ENCODE results near the gene RABGEF1.

GRCh38 chr7:66847879-66848790, 107.6 kb downstream of the RABGEF1 start:
- TF ChIP-seq, protein P1, sequence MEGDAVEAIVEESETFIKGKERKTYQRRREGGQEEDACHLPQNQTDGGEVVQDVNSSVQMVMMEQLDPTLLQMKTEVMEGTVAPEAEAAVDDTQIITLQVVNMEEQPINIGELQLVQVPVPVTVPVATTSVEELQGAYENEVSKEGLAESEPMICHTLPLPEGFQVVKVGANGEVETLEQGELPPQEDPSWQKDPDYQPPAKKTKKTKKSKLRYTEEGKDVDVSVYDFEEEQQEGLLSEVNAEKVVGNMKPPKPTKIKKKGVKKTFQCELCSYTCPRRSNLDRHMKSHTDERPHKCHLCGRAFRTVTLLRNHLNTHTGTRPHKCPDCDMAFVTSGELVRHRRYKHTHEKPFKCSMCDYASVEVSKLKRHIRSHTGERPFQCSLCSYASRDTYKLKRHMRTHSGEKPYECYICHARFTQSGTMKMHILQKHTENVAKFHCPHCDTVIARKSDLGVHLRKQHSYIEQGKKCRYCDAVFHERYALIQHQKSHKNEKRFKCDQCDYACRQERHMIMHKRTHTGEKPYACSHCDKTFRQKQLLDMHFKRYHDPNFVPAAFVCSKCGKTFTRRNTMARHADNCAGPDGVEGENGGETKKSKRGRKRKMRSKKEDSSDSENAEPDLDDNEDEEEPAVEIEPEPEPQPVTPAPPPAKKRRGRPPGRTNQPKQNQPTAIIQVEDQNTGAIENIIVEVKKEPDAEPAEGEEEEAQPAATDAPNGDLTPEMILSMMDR (IDR thresholded peaks at IDR 0.05; ENCODE audit: insufficient read depth, low read depth, low read length), result no peak
- no peak for TF ChIP-seq EZH2 (IDR thresholded peaks at IDR 0.05; ENCODE audit: insufficient read depth, low read length)

Measured in astrocyte (in vitro differentiated cells and primary cell).